Loucy (cell line): ENCODE results near the gene PLK2.
A peak's percentile ranks its signal among the peaks of the same experiment; 100 is the strongest.

Source experiments
- H2AFZ ChIP-seq: fragments of 200-600 bp; sonication (generic); 2 replicates; pipeline ENCODE4 v1.6.0; 2016; ENCODE audit warnings: antibody characterized with exemption, mild to moderate bottlenecking, low read length, moderate library complexity
- H3F3A ChIP-seq: fragments of 200-600 bp; 2 replicates; pipeline ENCODE4 v1.6.0; 2016; ENCODE audit warnings: antibody characterized with exemption, low read depth, mild to moderate bottlenecking
- H3K27me3 ChIP-seq: fragments of 200-600 bp; sonication (generic); 2 replicates; pipeline ENCODE4 v1.6.1; 2014; ENCODE audit warnings: low read length, mild to moderate bottlenecking; ENCODE audit not compliant: insufficient read depth, poor library complexity, severe bottlenecking
- H3K36me3 ChIP-seq: fragments of 200-600 bp; sonication (generic); 2 replicates; pipeline ENCODE4 v1.6.1; 2016; ENCODE audit warnings: low read length; ENCODE audit not compliant: insufficient read depth
- H3K4me1 ChIP-seq: fragments of 200-600 bp; sonication (generic); 2 replicates; pipeline ENCODE4 v1.5.1; 2014; ENCODE audit warnings: low read length, mild to moderate bottlenecking; ENCODE audit not compliant: insufficient read depth, poor library complexity, severe bottlenecking
- H3K4me2 ChIP-seq: fragments of 200-600 bp; sonication (generic); 2 replicates; pipeline ENCODE4 v1.6.0; 2014; ENCODE audit warnings: antibody characterized with exemption, low read length, low read depth, mild to moderate bottlenecking; ENCODE audit not compliant: poor library complexity, severe bottlenecking
- H3K4me3 ChIP-seq: fragments of 200-600 bp; sonication (generic); 2 replicates; pipeline ENCODE4 v1.5.1; 2014; ENCODE audit warnings: low read length, mild to moderate bottlenecking, mixed read lengths; ENCODE audit not compliant: poor library complexity, severe bottlenecking
- H3K79me2 ChIP-seq: fragments of 200-600 bp; sonication (generic); 2 replicates; pipeline ENCODE4 v1.6.1; 2014; ENCODE audit warnings: low read length; ENCODE audit not compliant: insufficient read depth
- H3K9ac ChIP-seq: fragments of 200-600 bp; sonication (generic); 2 replicates; pipeline ENCODE4 v1.6.0; 2014; ENCODE audit warnings: mild to moderate bottlenecking, low read depth, low read length, moderate library complexity; ENCODE audit not compliant: poor library complexity, severe bottlenecking
- H3K9me2 ChIP-seq: fragments of 200-600 bp; sonication (generic); replicated peaks from 2 replicates; pipeline ENCODE4 v1.6.1; 2016; ENCODE audit warnings: low read depth, low read length, mixed read lengths
- H3K9me3 ChIP-seq: fragments of 200-600 bp; sonication (generic); 2 replicates; pipeline ENCODE4 v1.6.1; 2014; ENCODE audit warnings: mild to moderate bottlenecking, antibody characterized with exemption, low read length, low read depth; ENCODE audit not compliant: insufficient read depth
- H4K20me1 ChIP-seq: fragments of 200-600 bp; sonication (generic); 2 replicates; pipeline ENCODE4 v1.6.0; 2014; ENCODE audit warnings: antibody characterized with exemption, low read length, mild to moderate bottlenecking; ENCODE audit not compliant: insufficient read depth, poor library complexity, severe bottlenecking
- CTCF ChIP-seq: fragments of 200-600 bp; sonication (generic); conservative IDR thresholded peaks from 2 replicates; pipeline ENCODE4 v1.5.1; 2014; ENCODE audit warnings: mild to moderate bottlenecking, antibody characterized with exemption, low read length
- EZH2phosphoT487 ChIP-seq: fragments of 200-600 bp; IDR thresholded peaks from 2 replicates; pipeline ENCODE4 v1.6.1; 2018; ENCODE audit warnings: antibody characterized with exemption, mild to moderate bottlenecking, moderate library complexity, borderline replicate concordance

PLK2 gene

GRCh38 chr5:58477760-58478376, 18.0 kb upstream of the PLK2 start:
- H3K79me2 ChIP-seq = no peaks in the 10 kb centered on the region
- H3K4me2 ChIP-seq = no peak overlapping the region

GRCh38 chr5:58475404-58475803, 15.5 kb upstream of the PLK2 start:
- Histone ChIP-seq H4K20me1 (no peaks in the 10 kb centered on the region), H3K9me2 (no peaks in the 10 kb centered on the region), H3K36me3 (no peaks in the 10 kb centered on the region), H3K27me3 (no peaks in the 10 kb centered on the region), H3K4me1 (no peaks in the 10 kb centered on the region), H3K9ac (no peak overlapping the region), H3K4me2 (no peak overlapping the region), H3K4me3 (no peak overlapping the region), H2AFZ (no peak overlapping the region), H3K79me2 (no peaks in the 10 kb centered on the region), H3K9me3 (peaks cover 7% of the 10 kb centered on the region; the same call in 1 of the 2 replicates), H3F3A (no peaks in the 10 kb centered on the region)
- TF ChIP-seq EZH2phosphoT487 = no peak
- no peak for TF ChIP-seq CTCF

More at GRCh38 chr5:58477760-58478376, 18.0 kb upstream of the PLK2 start:
- Histone ChIP-seq H4K20me1 (no peaks in the 10 kb centered on the region), H3K9me2 (no peaks in the 10 kb centered on the region), H3K9ac (no peak overlapping the region), H3K4me3 (no peak overlapping the region), H3K27me3 (no peaks in the 10 kb centered on the region), H3K4me1 (no peaks in the 10 kb centered on the region), H3K9me3 (peaks cover 7% of the 10 kb centered on the region; the same call in 1 of the 2 replicates), H2AFZ (no peak overlapping the region), H3K36me3 (no peaks in the 10 kb centered on the region), H3F3A (no peaks in the 10 kb centered on the region)
- TF ChIP-seq EZH2phosphoT487 = no peak
- peak; percentile 65 for TF ChIP-seq CTCF

GRCh38 chr5:58469896-58470295, 10.0 kb upstream of the PLK2 start:
- TF ChIP-seq EZH2phosphoT487 (no peak), CTCF (no peak)
- H3K36me3 ChIP-seq = no peaks in the 10 kb centered on the region
- H3K27me3 ChIP-seq = no peaks in the 10 kb centered on the region
- no peaks in the 10 kb centered on the region for H3K79me2 ChIP-seq
- H3K4me3 ChIP-seq = no peak overlapping the region
- H3K9ac ChIP-seq = no peak overlapping the region
- H3K9me3 ChIP-seq = peaks cover 1% of the 10 kb centered on the region; the same call in 1 of the 2 replicates
- H2AFZ ChIP-seq = no peak overlapping the region
- no peaks in the 10 kb centered on the region for H4K20me1 ChIP-seq
- no peaks in the 10 kb centered on the region for H3K9me2 ChIP-seq
- no peaks in the 10 kb centered on the region for H3F3A ChIP-seq
- H3K4me1 ChIP-seq = peaks cover 3% of the 10 kb centered on the region
- no peak overlapping the region for H3K4me2 ChIP-seq
